GM12878 (cell line): ENCODE data around the gene MYCBP2.

Experiments used
- RCOR1 ChIP-seq: conservative IDR thresholded peaks from 2 replicates; pipeline ENCODE4 v1.6.1; 2012; ENCODE audit warnings: low read depth, low read length, improper control_type of control experiment
- SMC3 ChIP-seq: IDR thresholded peaks from 2 replicates; pipeline ENCODE4 v1.6.1; 2011; ENCODE audit warnings: low read length, improper control_type of control experiment, borderline replicate concordance
- TF ChIP-seq, protein P1 (sequence below), 3 experiments: IDR thresholded peaks in 2 of 3; conservative IDR thresholded peaks in 1 of 3; 2 replicates each; pipeline ENCODE4 v1.5.1; 2011; ENCODE audit warnings: low read depth in 3 of 3, low read length in 3 of 3, mild to moderate bottlenecking in 3 of 3, control low read depth in 2 of 3, moderate library complexity in 2 of 3, inconsistent platforms in 1 of 3, mixed read lengths in 1 of 3; ENCODE audit not compliant: control insufficient read depth in 2 of 3, insufficient read depth in 1 of 3; ENCODE audit errors: extremely low read depth in 1 of 3
- TF ChIP-seq, protein P2 (sequence below): fragments of 450-650 bp; IDR thresholded peaks from 2 replicates; pipeline ENCODE4 v1.6.1; 2016; ENCODE audit warnings: mild to moderate bottlenecking

DNA sequence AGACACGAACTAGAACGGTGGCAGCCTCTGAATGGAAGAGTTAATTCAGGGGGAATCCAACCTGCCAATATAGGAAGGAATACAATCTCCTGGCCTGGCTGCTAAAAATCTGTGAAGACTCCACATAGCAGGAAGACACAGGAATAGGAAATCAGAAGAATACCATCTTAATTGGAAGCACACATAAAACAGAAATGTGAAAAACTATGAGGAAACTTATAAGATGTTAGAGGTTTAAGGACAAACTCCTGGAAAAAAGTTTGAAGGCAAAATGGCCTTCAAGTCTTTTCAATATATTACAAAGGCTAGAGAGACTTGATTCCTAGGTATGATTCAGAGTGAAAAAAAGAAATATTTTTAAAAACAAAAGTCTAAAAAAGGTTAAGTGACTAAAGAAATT is 221.8 kb downstream of the MYCBP2 start:
- TF ChIP-seq, protein P1, sequence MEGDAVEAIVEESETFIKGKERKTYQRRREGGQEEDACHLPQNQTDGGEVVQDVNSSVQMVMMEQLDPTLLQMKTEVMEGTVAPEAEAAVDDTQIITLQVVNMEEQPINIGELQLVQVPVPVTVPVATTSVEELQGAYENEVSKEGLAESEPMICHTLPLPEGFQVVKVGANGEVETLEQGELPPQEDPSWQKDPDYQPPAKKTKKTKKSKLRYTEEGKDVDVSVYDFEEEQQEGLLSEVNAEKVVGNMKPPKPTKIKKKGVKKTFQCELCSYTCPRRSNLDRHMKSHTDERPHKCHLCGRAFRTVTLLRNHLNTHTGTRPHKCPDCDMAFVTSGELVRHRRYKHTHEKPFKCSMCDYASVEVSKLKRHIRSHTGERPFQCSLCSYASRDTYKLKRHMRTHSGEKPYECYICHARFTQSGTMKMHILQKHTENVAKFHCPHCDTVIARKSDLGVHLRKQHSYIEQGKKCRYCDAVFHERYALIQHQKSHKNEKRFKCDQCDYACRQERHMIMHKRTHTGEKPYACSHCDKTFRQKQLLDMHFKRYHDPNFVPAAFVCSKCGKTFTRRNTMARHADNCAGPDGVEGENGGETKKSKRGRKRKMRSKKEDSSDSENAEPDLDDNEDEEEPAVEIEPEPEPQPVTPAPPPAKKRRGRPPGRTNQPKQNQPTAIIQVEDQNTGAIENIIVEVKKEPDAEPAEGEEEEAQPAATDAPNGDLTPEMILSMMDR (IDR thresholded peaks at IDR 0.05 in 2 of 3, conservative IDR thresholded peaks at IDR 0.05 in 1 of 3; ENCODE audit: control insufficient read depth in 2 of 3, extremely low read depth in 1 of 3, insufficient read depth in 1 of 3, low read depth in 3 of 3, low read length in 3 of 3), result no peak
- TF ChIP-seq, protein P2, sequence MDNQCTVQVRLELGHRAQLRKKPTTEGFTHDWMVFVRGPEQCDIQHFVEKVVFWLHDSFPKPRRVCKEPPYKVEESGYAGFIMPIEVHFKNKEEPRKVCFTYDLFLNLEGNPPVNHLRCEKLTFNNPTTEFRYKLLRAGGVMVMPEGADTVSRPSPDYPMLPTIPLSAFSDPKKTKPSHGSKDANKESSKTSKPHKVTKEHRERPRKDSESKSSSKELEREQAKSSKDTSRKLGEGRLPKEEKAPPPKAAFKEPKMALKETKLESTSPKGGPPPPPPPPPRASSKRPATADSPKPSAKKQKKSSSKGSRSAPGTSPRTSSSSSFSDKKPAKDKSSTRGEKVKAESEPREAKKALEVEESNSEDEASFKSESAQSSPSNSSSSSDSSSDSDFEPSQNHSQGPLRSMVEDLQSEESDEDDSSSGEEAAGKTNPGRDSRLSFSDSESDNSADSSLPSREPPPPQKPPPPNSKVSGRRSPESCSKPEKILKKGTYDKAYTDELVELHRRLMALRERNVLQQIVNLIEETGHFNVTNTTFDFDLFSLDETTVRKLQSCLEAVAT, result no peak
- no peak for TF ChIP-seq RCOR1
- TF ChIP-seq SMC3, result no peak
